ENCODE data around the gene OR10G2. TPM values are rescaled to one million over a fixed set of nuclear protein-coding genes. Genes with fewer than 3 reads are reported as not detected.
A peak's percentile ranks its signal among the peaks of the same experiment; 100 is the strongest.
"Not testable (repeated sequence)": the region's sequence is repeated elsewhere in the genome, so short reads cannot be mapped to it uniquely, and the experiment has no call there.

The OR10G2 gene
- total RNA-seq, result not detected
- long read RNA-seq, result 0 reads

DNA sequence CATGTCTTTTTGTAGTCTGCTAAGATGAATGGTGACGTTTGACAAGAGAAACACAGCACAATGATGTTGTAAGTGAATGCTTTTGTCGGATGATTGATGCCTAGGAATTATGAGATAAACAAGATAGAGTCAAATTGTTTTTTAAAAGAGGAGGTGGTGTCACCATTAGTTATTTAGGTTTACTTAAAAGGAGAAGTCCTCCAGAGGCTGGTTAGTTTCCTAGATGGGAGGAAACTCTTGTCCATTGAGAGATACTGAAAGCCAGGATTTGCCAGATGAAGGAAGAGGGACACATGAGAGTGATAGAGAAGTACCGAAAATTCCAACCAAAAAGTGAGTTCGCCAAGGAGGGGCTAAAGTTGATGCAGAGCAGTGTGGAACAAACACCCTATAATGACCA is at the start of gene OR10G2:
Gene OR10G2 (minus strand): TSS at position 101 of the 400 bp plus-strand sequence. CDS start 98 bp downstream, at position 3.
- ATAC-seq (ENCODE audit: poor library complexity) (no peak), DNase-seq (no peak)
- intact Hi-C loops (cut with DNase I), result no loop called here

- intact Hi-C loops (cut with DNase I), result no loop called here
- no peak for ATAC-seq (ENCODE audit: poor library complexity)
These were observed 45.3 kb upstream of the OR10G2 start for GRCh38 chr14:21680072-21680471.

DNA sequence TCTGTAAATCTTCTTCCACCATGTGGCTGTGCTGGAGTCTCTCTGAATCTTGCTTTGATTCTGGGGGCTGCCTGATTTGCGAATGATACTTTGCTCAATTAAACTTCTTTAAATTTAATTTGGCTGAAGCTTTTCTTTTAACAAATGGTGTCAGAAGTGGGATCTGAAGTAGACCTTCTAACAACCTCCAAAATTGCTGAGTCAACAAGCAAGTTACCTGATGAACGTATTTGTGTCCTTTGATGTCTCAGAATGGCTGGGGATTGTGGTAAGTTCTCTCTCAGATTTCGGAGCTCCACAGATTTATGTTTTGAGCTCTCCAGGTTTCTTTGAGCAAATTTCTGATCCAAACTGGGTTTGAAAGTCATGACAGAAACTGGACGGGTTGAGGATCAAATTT is 40.8 kb upstream of the OR10G2 start:
- DNase-seq (no peak), ATAC-seq (ENCODE audit: poor library complexity) (no peak)
- intact Hi-C loops (cut with DNase I), result no loop called here

More at GRCh38 chr14:21680072-21680471, 45.3 kb upstream of the OR10G2 start:
- DNase-seq, result no peak

DNA sequence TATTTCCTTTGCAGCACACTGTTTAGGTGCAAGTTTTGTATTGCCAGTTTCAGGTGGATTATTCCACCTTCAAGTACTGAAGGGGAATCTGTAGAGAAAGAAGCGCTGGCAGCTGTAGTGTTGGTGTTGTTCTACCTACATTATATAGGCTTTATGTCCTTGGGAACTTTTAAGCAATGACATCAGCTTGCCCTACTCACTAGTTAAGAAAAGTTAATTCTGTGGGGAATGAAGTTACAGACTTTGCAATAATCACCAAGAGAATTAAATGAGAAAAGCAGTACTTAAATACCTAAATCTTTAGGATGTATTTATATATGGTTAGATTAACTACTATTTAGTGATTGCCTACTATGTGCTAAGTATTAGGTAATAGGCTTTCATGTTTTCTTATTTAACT is 39.0 kb upstream of the OR10G2 start, which contains the start of gene OR4E1:
Gene OR4E1 (minus strand): TSS at position 101 of the 400 bp plus-strand sequence. CDS start 2,883 bp downstream, outside the sequence.
- no peak for DNase-seq
- intact Hi-C loops (cut with DNase I), result no loop called here
- ATAC-seq (ENCODE audit: poor library complexity), result no peak

- intact Hi-C loops (cut with DNase I), result no loop called here
- DNase-seq (no peak), ATAC-seq (ENCODE audit: poor library complexity) (no peak)
These were observed 37.4 kb upstream of the OR10G2 start for GRCh38 chr14:21672116-21672515.

DNA sequence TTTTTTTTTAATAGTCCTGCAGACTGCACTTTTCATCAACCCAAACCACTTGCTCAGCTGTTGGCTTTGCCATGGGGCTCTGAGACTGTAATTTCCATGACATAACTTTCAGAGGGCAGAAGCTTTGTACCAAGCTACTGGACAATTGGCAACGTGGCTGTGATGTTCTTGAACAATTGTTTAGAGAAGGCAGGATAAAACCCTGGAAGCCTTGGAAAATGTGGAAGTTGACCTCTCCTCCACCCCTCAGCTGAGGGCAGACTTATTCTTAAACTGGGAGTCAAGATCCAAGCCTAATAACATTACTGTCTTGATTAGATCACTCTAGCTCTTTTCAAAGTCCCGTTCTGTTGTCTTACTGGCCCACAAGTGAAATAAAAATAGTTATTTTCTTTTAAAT is 36.6 kb upstream of the OR10G2 start:
- DNase-seq (no peak), ATAC-seq (ENCODE audit: poor library complexity) (no peak)
- intact Hi-C loops (cut with DNase I), result no loop called here

GRCh38 chr14:21669284-21669683 is 34.5 kb upstream of the OR10G2 start:
- intact Hi-C loops (cut with DNase I), result no loop called here
- ATAC-seq (ENCODE audit: poor library complexity) (no peak), DNase-seq (no peak)

GRCh38 chr14:21668377-21668776 is 33.6 kb upstream of the OR10G2 start:
- intact Hi-C loops (cut with DNase I), result no loop called here
- DNase-seq (no peak), ATAC-seq (ENCODE audit: poor library complexity) (no peak)

DNA sequence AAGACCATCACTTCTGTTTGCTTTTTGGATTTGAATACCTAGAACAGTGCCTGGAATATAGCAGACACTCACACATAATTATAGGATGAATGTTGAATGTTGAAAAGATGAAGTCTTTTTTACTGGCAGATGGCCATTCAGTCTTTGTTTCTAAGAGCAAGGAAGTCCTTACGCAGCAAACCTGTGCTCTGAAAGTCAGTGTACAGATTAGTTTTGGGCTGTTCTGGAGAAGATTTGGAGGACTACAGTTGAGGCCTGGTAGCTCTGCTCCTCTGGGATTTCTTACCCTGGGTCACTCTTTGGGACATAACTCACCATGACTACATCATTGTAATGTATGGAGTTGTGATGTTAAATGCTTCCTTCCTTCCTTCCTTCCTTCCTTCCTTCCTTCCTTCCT is 22.2 kb upstream of the OR10G2 start:
- DNase-seq, result no peak
- ATAC-seq (ENCODE audit: poor library complexity), result no peak
- intact Hi-C loops (cut with DNase I), result no loop called here

GRCh38 chr14:21654215-21654614 is 19.5 kb upstream of the OR10G2 start:
- intact Hi-C loops (cut with DNase I), result no loop called here
- no peak for ATAC-seq (ENCODE audit: poor library complexity)
- DNase-seq, result no peak

DNA sequence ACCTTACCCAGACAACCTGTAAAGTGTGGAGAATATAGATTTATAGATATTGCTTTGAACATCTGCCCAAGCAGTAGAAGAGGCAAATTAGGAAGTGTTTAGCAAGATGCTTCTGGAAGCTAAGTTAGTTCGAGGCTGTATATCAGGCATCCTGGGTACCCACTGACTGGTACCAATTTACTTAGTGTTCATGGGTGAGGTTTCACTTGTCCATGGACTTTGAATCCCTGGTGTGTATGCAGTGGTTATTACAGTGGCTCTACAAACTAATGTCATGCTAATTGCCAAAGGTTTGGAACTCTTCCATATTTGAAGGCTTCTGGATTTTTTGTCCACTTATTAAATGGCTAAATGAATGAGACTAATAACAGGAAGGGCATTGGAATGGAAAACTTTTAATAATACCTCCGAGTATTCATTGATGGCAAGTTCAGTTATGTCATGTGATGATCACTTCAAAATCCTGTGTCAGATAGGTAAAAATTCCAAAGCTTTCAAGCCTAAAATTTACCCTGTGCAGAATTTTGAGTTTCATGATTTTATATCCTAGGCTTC is 18.7 kb upstream of the OR10G2 start, which contains the start of gene OR4E2:
Gene OR4E2 (plus strand): TSS at position 505 of the 555 bp plus-strand sequence. CDS start 11,248 bp downstream, outside the sequence.
- no peak for ATAC-seq (ENCODE audit: poor library complexity)
- no peak for DNase-seq
- intact Hi-C loops (cut with DNase I), result no loop called here

GRCh38 chr14:21652209-21652808 is 17.6 kb upstream of the OR10G2 start:
- intact Hi-C loops (cut with DNase I), result no loop called here

DNA sequence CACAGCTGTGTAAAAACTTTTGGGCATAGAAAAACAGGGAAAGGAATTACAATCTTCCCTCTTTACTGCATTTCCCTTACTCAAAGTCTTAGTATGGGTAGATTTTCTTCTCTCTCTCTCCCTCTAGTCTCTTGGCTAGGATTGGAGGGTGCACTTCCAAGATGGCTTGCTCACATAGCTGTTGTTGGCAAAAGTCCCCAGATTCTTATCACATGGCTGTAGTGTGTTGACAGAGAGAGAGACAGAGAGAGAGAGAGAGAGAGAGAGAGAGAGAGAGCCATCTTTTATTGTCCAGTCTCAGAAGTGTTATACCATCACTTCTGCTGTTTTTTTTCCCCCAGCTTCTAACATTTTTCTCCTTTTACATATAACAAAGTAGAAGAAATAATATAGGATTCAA is 12.6 kb upstream of the OR10G2 start:
- DNase-seq (no peak), ATAC-seq (ENCODE audit: poor library complexity) (no peak)
- intact Hi-C loops (cut with DNase I), result no loop called here

More at GRCh38 chr14:21652209-21652808, 17.6 kb upstream of the OR10G2 start:
- ATAC-seq (ENCODE audit: poor library complexity) (peak; percentile 45), DNase-seq (no peak)

DNA sequence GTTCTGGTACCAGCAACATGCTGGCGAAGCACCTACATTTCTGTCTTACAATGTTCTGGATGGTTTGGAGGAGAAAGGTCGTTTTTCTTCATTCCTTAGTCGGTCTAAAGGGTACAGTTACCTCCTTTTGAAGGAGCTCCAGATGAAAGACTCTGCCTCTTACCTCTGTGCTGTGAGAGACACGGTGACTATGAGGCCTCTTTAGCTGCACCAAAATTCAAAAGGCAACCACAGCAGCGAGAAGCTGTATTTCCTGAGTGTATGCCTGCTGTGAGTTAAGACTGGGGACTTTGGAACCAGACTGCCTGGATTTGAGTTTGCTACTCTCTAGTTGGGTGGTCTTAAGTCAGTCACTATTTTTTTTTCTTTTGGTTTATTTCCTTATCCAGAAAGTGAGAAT is 8.7 kb upstream of the OR10G2 start:
- intact Hi-C loops (cut with DNase I), result no loop called here
- DNase-seq, result no peak
- no peak for ATAC-seq (ENCODE audit: poor library complexity)

GRCh38 chr14:21642683-21643082 is 7.9 kb upstream of the OR10G2 start:
- intact Hi-C loops (cut with DNase I), result no loop called here
- ATAC-seq (ENCODE audit: poor library complexity) (no peak), DNase-seq (no peak)

GRCh38 chr14:21631084-21631483 is 3.7 kb downstream of the OR10G2 start:
- intact Hi-C loops (cut with DNase I), result no loop called here
- no peak for ATAC-seq (ENCODE audit: poor library complexity)
- DNase-seq, result no peak

- ATAC-seq (ENCODE audit: poor library complexity); intact Hi-C loops (cut with DNase I); DNase-seq: not testable (repeated sequence)
These were observed 4.2 kb downstream of the OR10G2 start for GRCh38 chr14:21630503-21630902.

GRCh38 chr14:21626491-21627230 is 8.1 kb downstream of the OR10G2 start:
- ATAC-seq (ENCODE audit: poor library complexity), result no peak
- DNase-seq, result no peak
- intact Hi-C loops (cut with DNase I), result no loop called here

DNA sequence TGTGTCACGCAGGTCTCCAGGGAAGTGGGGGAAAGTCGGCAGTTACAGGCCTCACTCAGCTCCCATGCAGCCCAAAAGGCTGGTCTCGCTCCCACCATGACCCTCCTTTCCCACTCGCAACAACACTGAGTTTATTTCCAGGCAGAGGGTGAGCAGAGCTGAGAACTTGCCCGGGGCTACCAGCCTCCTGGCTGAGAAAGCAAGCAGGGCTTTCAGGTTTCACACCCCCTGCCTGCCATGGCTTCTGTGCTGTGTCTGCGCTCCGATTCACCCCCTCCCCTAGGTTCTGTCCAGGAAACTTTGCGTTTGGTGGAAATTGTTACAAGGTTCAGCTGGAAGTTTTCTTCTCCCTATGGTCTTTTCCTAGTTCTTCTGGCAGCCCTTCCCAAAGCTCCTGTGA is 17.1 kb downstream of the OR10G2 start:
- intact Hi-C loops (cut with DNase I), result no loop called here
- DNase-seq, result no peak

DNA sequence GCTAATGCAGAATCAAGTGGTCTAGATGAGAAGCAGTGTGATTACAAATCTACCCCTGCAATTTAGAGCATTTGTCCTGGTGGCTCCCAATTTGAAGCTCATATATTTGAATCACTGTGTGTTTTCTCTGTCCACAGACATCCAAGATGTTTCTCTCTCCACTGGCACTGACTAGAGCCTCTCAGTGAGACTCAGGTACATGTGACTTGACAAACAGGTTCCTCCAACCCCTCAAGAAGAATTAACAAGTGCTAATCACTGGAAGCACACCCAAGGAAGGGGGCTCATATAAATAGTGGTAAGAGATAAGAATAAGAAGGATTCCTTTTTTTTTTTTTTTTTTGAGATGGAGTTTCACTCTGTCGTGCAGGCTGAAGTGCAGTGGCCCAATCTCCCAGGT is 20.5 kb downstream of the OR10G2 start:
- DNase-seq (no peak), ATAC-seq (ENCODE audit: poor library complexity) (no peak)
- intact Hi-C loops (cut with DNase I), result no loop called here

More for the DNA sequence above, 17.1 kb downstream of the OR10G2 start:
- ATAC-seq (ENCODE audit: poor library complexity), result no peak

Measured in Right ventricle myocardium superior (tissue), 1 donor.